GM21360 (cell line): Measurements from ENCODE around the gene RYR1.
"Not testable (repeated sequence)": the region's sequence is repeated elsewhere in the genome, so short reads cannot be mapped to it uniquely, and the experiment has no call there.

Experiments used
- ATAC-seq: cut with Tn5 transposase; IDR thresholded peaks from one replicate; pipeline ENCODE4 v1.9.1; 2021; ENCODE audit warnings: mild to moderate bottlenecking, moderate library complexity; ENCODE audit not compliant: unreplicated experiment

Gene RYR1

DNA sequence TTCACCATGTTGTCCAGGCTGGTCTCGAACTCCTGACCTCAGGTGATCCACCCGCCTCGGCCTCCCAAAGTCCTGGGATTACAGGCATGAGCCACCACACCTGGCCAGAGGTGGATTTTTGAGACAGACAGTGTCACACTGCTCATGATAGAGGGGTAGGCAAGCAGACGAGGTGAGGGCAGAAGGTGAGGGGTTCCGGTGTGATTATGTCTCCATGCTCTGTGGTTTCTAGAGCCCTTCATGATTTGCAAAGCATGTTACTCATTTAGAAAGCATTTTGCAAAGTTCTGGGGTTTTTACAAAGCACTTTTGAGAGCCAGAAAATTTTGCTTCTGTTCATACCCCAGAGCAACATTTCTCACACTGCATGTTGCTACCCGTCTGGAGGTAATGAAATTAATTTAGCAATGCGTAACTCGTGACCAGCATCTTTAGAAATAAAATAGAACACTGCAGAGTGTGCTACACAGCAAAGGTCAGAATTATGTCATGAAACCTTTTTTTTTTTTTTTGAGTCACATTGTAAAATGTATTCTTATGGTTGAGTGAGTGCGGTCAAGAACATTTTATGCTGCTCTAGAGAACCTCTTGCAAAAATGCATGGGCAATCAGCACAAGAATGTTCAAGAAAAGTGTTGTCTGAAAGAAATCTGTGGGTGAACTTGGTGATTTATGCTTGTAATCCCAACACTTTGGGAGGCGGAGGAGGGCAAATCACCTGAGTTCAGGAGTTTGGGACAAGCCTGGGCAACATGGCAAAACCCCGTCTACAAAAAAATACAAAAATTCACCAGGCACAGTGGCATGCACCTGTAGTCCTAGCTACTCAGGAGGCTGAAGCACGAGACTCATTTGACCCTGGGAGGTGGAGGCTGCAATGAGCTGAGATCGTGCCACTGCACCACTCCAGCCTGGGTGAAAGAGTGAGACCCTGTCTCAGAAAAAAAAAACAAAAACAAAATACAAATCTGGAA is 126.2 kb downstream of the RYR1 start:
- ATAC-seq = peak; percentile 64

DNA sequence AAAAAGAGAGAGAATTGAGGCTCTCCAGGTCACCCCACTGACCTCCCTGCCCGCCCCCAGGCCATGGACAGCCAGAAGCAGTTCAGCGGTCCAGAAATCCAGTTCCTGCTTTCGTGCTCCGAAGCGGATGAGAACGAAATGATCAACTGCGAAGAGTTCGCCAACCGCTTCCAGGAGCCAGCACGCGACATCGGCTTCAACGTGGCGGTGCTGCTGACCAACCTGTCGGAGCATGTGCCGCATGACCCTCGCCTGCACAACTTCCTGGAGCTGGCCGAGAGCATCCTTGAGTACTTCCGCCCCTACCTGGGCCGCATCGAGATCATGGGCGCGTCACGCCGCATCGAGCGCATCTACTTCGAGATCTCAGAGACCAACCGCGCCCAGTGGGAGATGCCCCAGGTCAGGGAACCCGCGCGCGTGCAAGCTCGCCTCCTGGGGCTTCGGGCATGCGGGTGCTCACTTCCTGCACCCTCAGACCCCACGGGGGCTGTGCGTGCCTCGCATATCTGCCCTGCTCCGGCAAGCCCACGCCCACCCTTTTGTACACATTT is 127.6 kb downstream of the RYR1 start:
- no peak for ATAC-seq

DNA sequence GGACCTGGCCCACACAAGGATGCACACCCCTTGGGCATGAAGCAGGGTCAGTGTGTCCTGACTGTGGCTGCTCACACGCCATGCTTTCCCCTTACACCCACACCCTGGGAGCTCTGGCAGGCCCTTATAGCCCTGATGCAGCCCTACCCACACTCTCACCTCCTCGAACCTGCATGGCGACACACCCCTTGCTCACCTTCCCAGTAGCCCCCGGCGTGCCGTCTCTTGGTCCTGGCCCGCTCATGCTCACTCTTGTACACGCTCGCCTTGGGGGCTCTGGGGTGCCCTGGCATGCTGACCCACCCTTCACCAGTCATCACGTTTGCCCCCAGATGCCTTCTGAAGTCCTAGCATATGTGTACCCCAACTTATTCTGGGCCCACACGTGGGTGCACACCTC is 128.2 kb downstream of the RYR1 start:
- ATAC-seq = no peak

DNA sequence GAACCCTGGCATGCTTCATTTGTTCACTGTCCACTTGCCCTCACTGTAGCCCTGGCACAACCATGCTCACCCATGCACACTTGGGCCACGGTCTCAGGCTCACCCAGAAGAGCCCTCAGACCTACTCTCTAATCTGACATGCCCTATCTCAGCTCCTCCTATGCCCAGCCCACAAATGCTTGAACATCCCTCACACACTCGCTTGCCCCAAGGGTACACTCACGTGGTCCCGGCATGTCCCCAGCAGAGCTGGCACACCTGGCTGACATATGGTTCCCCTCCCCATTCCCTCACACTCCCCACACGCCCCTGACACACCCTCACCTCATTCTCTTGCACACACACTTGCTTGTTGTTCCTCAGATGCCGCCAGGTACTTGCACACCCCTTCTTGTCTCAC is 128.6 kb downstream of the RYR1 start:
- ATAC-seq = no peak

DNA sequence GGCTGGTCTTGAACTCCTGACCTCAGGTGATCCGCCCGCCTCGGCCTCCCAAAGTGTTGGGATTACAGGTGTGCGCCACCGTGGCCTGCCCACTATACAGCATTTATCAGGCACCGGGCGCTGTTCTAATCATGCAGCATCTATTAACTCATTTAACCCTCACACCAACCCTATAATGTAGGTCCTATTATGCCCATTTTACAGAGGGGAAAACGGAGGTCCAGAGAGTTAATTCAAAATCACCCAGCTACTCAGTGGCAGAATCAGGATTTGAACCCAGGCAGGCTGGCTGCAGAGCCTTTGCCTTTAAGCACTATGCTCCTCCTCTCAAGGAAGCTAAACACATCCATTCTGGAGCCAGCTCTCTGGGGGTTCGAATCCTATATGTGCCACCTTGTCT is 130.0 kb downstream of the RYR1 start:
- no peak for ATAC-seq

DNA sequence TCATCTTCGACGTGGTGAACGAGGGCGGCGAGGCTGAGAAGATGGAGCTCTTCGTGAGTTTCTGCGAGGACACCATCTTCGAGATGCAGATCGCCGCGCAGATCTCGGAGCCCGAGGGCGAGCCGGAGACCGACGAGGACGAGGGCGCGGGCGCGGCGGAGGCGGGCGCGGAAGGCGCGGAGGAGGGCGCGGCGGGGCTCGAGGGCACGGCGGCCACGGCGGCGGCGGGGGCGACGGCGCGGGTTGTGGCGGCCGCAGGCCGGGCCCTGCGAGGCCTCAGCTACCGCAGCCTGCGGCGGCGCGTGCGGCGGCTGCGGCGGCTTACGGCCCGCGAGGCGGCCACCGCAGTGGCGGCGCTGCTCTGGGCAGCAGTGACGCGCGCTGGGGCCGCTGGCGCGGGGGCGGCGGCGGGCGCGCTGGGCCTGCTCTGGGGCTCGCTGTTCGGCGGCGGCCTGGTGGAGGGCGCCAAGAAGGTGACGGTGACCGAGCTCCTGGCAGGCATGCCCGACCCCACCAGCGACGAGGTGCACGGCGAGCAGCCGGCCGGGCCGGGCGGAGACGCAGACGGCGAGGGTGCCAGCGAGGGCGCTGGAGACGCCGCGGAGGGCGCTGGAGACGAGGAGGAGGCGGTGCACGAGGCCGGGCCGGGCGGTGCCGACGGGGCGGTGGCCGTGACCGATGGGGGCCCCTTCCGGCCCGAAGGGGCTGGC is 131.6 kb downstream of the RYR1 start:
- no peak for ATAC-seq

DNA sequence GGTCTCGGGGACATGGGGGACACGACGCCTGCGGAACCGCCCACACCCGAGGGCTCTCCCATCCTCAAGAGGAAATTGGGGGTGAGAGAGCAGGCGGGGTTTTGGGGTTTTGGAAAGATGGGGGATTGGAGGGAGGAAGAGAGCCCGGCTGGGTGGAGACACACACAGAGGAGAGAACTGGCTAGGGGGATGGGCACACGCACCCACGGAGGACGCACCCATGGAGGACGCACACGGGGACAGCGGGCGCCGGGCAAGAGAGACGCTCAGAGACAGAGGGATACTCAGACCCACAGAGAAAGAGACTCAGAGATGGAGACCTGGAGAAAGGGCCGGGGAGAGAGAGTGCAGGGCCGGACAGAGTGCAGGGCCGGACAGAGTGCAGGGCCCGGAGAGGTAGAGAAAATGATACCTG is 132.2 kb downstream of the RYR1 start:
- ATAC-seq = no peak

DNA sequence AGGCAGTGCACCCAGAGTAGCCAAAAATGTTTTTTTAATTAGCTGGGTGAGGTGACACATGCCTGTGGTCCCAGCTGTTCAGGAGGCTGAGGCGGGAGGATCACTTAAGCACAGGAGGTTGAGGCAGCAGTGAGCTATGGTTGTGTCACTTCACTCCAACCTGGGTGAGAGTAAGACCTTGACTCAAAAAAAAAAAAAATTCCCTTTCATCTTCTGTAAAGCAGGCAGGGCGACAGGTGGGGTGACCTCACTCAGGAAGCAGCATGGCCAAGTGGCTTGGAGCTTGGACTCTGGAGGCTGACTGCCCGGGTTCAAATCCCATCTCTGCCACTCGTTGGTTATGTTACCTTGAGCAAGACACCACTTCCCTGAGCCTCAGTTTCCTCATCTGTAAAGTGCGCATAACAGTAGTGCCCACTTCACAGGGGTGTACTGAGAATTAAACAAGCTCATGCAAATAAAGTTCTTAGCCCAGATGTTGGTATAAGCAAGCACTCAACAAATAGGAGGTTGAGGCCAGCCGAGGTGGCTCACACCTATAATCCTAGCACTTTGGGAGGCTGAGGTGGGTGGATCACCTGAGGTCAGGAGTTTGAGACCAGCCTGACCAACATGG is 136.0 kb downstream of the RYR1 start:
- no peak for ATAC-seq

DNA sequence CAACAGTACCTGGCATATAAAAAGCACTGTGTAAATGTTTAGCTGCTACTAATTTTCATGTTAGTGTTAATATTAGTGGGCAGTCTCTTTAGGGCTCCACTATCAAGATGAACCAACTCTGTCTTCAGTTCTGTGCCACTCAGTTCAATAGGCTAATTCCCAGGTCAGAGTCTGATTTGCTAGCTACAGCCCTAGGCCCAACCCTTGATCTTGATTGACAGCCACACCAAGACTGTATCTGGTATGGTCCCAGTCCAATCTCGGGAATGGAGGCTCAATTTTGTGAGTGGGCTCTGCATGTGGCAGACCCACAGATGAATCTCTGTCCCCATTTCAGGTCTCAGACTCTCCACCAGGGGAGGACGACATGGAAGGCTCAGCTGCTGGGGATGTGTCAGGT is 138.2 kb downstream of the RYR1 start:
- ATAC-seq = no peak

DNA sequence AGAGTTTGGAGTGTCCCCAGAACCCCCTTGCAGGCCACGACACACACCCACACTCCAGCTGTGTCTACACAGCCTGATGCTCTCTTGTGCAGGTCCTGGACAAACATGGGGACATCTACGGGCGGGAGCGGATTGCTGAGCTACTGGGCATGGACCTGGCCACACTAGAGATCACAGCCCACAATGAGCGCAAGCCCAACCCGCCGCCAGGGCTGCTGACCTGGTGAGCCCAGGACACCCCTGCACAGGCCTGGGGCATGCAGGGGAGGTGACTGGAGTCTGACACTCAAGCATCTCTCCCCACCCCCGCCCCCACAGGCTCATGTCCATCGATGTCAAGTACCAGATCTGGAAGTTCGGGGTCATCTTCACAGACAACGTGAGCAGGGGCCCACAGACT is 144.3 kb downstream of the RYR1 start:
- no peak for ATAC-seq

DNA sequence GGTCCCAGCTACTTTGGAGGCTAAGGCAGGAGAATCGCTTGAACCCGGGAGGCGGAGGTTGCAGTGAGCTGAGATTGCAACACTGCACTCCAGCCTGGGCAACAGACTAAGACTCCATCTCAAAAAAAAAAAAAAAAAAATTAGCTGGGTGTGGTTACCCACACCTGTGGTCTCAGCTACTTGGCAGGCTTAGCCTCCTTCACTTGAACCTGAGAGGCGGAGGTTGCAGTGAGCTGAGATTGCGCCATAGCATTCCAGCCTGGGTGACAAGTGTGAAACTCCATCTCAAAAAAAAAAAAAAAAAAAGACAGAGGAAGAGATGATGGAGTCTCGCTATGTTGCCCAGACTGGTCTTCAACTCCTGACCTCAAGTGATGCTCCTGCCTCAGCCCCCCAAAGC is 145.8 kb downstream of the RYR1 start:
- ATAC-seq = not testable (repeated sequence)

DNA sequence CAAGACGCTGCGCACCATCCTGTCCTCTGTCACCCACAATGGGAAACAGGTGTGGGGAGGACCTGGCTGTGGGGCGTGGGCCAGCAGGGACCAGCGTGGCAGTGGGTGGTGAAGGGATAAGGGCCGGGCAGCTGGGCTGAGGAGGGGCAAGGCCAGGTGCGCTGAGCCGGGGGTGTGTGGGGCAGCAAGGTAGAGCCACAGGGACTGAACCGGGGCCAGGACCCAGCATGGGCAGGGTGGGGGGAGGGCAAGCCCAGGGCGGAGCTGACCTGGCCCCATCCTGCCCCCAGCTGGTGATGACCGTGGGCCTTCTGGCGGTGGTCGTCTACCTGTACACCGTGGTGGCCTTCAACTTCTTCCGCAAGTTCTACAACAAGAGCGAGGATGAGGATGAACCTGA is 146.6 kb downstream of the RYR1 start:
- ATAC-seq = no peak

DNA sequence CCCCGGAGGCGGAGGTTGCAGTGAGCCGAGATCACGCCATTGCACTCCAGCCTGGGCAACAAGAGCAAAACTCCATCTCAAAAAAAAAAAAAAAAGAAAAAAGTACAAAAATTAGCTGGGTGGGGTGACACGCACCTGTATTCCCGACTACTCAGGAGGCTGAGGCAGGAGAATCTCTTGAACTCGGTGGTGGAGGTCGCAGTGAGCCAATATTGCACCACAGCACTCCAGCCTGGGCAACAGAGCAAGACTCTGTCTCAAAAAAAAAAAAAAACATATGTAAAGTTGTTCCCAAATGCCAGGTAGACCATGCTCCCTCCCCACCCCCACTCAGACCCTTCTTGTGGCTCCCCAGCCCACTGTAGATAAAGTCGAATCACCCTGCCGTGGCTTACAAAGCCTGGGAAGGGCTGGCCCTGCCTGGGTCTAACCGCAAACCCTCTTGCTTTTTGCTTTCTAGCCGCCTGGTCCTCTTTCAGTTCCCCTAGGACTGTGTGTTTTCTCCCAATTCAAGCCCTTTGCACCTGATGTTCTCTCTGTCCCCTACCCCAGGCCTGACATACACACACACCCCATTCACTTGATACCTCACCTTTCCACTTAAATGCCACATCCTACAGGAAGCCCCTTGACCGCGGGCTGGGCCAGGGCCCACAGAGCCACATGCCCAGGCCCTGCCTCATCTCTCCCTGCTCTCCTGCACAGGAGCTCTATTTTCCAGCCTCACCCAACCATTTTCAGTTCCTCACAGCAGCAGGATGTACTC is 149.9 kb downstream of the RYR1 start:
- ATAC-seq = no peak

DNA sequence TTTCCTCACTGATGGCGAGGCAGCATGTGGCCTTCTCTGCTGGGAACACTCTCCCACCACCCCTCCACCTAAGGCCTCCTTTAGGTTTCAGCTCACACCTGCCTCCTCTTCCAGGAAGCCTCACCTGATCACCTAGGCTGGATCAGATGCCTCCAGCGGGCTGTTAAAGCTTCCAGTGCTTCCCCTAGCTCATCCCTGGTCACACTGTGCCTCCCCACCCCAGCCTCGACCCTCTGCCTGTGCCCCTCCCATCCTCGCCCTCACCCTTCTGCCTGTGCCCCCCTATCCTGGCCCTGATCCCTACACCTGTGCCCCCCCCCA is 150.5 kb downstream of the RYR1 start:
- no peak for ATAC-seq

DNA sequence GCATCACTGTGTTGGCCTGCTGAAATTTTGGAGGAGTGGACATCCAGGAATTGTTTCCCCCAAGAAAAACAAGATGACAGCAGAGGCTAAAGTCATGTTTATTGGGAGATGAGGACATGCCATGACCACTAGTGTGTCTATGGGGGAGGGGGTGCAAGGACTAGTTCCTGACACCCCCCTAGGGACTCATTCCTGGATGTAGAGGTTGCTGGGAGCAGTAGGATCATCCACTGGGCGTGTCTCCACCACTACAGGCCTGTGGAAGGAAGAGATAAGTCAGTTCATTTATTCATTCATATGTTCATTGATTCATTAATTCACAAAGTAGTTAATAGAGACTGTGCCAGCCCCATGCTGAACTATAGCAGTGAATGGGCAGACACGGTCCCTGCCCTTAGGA is 154.1 kb downstream of the RYR1 start:
- ATAC-seq = no peak

DNA sequence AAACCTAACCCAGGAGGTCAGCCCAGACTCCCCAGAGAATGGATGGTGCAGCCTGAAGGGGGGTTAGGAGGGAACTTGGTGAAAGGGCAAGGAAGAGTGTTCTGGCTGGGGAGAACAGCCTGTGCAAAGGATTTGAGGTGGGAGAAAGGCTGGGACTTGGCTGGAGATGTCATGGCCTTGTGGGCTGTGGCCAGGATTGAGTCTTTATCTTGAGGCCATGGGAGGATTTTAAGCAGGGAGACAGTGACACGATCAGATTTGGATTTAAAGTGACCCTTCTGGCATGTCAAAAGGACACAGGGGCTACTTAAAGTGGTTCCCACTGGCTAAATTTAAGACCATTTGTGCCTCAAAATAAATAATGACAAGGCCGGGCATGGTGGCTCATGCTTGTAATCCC is 154.6 kb downstream of the RYR1 start:
- no peak for ATAC-seq

DNA sequence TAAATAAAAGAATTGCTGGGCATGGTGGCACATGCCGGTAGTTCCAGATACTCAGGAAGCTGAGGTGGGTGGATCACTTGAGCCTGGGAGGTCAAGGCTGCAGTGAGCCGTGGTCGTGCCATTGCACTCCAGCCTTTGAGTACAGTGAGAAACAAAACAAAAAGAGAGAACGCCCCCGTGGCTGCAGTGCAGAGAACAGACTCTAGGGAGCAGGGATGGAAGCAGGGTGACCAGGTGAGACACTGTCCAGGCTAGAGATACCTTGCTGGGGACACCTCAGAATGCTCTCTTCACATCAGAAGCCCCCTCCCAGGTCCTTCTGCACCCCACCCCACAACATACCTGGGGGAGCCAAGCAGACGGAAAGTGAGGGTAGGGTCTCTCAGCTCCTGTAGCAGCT is 159.4 kb downstream of the RYR1 start:
- ATAC-seq = no peak

DNA sequence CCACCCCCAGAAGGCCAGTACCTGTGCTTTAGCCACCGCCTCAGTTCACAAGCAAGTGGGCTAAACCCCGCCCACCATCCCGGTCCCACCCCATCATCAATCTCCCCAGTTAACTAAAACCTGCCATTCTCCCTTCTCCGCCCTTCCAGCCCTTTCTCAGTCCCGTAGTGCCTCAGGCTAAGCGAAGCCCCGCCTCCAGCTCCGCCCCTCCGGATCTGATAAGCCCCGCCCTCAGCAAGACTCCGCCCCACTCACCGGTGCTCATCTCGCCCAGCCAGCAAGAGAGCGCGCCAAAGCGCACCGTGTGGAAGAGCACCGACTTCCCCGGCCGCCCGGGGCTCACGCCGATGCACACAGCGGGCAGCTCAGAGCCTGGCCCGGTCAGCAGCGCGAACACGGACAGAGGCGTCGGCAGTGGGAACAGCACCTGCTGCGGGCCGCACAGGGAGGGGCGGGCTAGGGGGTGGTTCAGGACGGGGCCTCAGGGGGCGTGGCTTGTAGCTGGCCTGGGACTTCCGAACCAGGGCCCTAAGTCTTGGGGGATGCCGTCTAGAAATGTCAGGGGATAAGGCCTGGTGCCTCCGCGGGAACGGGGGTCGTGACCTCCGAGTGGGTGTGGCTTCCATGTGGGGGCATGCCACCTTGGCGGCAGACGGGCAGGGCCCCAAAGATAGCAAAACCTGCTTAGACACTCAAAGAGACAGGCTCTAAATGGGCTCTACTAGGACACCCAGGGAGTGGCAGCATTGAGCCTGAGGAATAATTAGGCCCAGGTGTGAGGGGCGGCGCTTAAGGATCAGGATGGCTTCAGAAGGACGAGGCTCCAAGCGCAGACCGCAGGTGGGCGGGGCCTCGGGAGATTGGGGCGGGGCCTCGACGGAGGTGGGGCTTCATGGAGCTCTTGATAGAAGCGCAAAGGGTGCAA is 162.8 kb downstream of the RYR1 start:
- ATAC-seq = no peak

DNA sequence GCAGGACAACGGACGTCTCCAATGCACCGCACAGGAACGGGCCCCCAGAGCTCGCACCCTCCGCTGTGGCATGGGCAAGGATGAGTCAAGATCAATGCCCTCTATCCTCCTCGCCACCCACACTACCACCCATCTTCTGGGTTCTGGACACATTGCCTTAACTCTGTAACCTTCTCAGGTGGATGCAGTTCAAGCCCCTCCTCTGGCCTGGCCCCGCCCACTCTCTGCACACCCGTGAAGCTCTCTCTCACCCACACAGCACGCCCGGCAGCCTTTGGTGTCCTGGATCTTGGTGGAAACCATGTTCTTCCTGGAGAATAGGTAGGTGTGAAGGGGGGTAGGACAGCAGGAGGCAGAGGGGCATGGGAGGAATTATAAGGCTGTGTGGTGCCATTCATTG is 163.6 kb downstream of the RYR1 start:
- no peak for ATAC-seq

DNA sequence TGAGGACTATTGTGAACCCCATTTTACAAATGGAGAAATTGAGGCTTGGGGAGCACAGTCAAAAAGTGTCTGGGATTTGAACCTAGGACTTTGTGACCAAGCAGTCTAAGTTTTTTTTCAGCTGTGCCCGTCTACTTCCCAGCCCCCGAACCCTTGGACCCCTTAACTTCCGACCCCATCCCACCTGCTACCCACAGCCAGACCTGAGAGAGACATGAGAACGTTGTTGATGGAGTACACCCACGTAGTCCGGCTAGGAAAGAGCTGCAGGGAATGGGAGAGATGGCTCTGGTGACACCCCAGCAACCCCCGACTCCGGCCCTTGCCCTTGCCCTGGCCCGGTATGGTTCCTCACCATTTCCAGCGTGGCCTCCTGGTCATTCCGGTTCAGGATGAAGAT is 166.2 kb downstream of the RYR1 start:
- no peak for ATAC-seq
